GM12801 (cell line): ENCODE data around the gene SPRTN.

ENCODE experiments used
- CTCF ChIP-seq: IDR thresholded peaks from one replicate; pipeline ENCODE4 v1.5.1; 2011; ENCODE audit warnings: control low read depth; ENCODE audit not compliant: insufficient read length; ENCODE audit errors: extremely low read depth

SPRTN gene

GRCh38 chr1:231363624-231364023 is 25.5 kb downstream of the SPRTN start:
- TF ChIP-seq CTCF = no peak

GRCh38 chr1:231364192-231364591 is 26.1 kb downstream of the SPRTN start:
- no peak for TF ChIP-seq CTCF

GRCh38 chr1:231369282-231369681 is 31.2 kb downstream of the SPRTN start:
- no peak for TF ChIP-seq CTCF

GRCh38 chr1:231372501-231372900 is 34.4 kb downstream of the SPRTN start:
- no peak for TF ChIP-seq CTCF

- TF ChIP-seq CTCF = no peak
Measured at GRCh38 chr1:231374394-231374793, 36.3 kb downstream of the SPRTN start.

GRCh38 chr1:231376101-231376500 is 38.0 kb downstream of the SPRTN start:
- TF ChIP-seq CTCF = no peak

- no peak for TF ChIP-seq CTCF
Measured at GRCh38 chr1:231376875-231377549, 38.9 kb downstream of the SPRTN start.
